ENCODE measurements around the gene MYCBPAP.

DNA sequence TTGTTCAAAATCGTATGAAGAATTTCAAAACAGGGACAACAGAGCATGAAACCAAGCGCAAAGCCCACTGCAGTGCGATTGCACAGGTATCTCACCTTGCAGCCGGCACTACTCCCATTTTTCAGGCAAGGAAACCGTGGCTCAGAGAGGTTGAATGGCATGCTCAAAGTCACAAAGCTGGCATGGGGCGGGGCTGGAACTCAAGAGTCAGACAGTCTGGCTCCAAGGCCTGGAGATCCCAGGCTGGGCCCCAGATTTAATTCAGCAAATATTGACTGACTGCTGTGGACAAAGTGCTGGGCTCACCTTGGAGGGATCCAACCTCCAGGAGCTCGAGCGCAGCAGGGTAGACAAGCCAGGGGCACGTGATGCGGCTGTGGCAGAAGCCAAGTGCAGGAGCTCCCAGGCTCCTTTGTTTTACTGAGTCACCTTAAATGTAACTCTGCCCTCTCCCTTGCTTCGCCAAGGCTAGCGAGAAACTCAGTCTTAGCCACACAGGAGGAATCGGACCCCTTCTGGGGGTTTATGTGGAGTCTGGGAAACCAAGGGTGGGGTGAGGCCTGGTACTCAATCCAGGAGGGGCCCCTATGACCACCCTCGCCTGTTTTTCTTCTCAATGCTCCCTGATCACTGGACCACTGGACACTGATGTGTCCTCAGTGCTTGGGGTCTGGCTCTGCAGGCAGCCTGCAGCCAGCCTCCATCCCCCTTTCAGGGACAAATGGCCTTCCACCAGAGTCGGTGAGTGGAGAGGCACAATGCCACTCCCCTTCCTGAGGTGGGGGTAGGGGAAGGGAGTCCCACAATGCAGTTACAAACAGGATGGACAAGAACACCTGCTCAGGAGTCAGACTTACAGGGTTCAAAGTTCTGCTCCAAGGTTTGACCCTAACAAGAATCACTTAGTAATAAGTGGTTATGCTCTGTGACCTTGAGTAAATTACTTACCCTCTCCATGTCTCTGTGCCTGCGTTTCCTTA lies 34.8 kb downstream of the MYCBPAP start:
- TF ChIP-seq, protein P1, sequence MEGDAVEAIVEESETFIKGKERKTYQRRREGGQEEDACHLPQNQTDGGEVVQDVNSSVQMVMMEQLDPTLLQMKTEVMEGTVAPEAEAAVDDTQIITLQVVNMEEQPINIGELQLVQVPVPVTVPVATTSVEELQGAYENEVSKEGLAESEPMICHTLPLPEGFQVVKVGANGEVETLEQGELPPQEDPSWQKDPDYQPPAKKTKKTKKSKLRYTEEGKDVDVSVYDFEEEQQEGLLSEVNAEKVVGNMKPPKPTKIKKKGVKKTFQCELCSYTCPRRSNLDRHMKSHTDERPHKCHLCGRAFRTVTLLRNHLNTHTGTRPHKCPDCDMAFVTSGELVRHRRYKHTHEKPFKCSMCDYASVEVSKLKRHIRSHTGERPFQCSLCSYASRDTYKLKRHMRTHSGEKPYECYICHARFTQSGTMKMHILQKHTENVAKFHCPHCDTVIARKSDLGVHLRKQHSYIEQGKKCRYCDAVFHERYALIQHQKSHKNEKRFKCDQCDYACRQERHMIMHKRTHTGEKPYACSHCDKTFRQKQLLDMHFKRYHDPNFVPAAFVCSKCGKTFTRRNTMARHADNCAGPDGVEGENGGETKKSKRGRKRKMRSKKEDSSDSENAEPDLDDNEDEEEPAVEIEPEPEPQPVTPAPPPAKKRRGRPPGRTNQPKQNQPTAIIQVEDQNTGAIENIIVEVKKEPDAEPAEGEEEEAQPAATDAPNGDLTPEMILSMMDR (IDR thresholded peaks at IDR 0.05; ENCODE audit: low read length): no peak
- TF ChIP-seq EZH2 (IDR thresholded peaks at IDR 0.05; ENCODE audit: borderline replicate concordance, low read length): no peak
